B cell (primary cell): ENCODE measurements around the gene PPP2R3A. TPM values are rescaled to one million over a fixed set of nuclear protein-coding genes. Genes with fewer than 3 reads are reported as not detected.

ENCODE experiments used
- ATAC-seq: fragments of 200-7000 bp; cut with Tn5 transposase; one replicate; pipeline ENCODE4 v1.10.0; 2021; ENCODE audit warnings: low read depth, mild to moderate bottlenecking, moderate number of reproducible peaks, moderate library complexity
- CTCF ChIA-PET: fragments of 350-600 bp; sonication (Branson Sonifier 250); formaldehyde crosslinking; loops from one replicate; lab custom pipeline; 2021; ENCODE audit warnings: antibody characterized with exemption, inconsistent platforms; lab: Charles Lee
- POLR2A ChIA-PET: fragments of 350-600 bp; sonication (Branson Sonifier 250); formaldehyde crosslinking; loops from one replicate; lab custom pipeline; 2021; ENCODE audit warnings: antibody characterized with exemption; lab: Charles Lee
- DNase-seq: peaks from one replicate; pipeline ENCODE4 v3.0.0; 2013
- H2AFZ ChIP-seq: 2 replicates; pipeline ENCODE4 v1.6.1; 2012; ENCODE audit warnings: mild to moderate bottlenecking, low read depth, low read length; ENCODE audit not compliant: insufficient read depth, poor library complexity, severe bottlenecking
- H3K27ac ChIP-seq, 2 donors: 1 replicate in 1 of 2; 2 replicates in 1 of 2; pipeline ENCODE4 v1.5.1; 2012 to 2013; ENCODE audit warnings: low read length in 2 of 2, mild to moderate bottlenecking in 2 of 2, moderate library complexity in 1 of 2
- H3K27me3 ChIP-seq, 4 experiments: fragments of 200-600 bp in 1 of 4; sonication (generic) in 1 of 4; replicated peaks in 1 of 4; 1 replicate in 2 of 4; 2 replicates in 2 of 4; pipeline versions ENCODE4 v1.6.1 to v1.7.0; 2013 to 2016; ENCODE audit warnings: low read length in 3 of 4, mild to moderate bottlenecking in 2 of 4, mixed read lengths in 1 of 4, moderate library complexity in 1 of 4; ENCODE audit not compliant: insufficient read depth in 4 of 4, control insufficient read depth in 3 of 4; ENCODE audit errors: control extremely low read depth in 1 of 4
- H3K36me3 ChIP-seq, 2 experiments: replicated peaks in 1 of 2; 1 replicate in 1 of 2; 2 replicates in 1 of 2; pipeline versions ENCODE4 v1.6.1 to v1.7.1; 2013; ENCODE audit warnings: low read length in 1 of 2; ENCODE audit not compliant: insufficient read depth in 2 of 2, control insufficient read depth in 1 of 2; ENCODE audit errors: control extremely low read depth in 1 of 2, extremely low read depth in 1 of 2
- H3K4me1 ChIP-seq, 2 donors: fragments of 200-600 bp in 1 of 2; sonication (generic) in 1 of 2; 1 replicate in 1 of 2; 2 replicates in 1 of 2; pipeline versions ENCODE4 v1.5.1 to v1.6.1; 2013 to 2017; ENCODE audit warnings: low read length in 2 of 2; ENCODE audit not compliant: control insufficient read depth in 2 of 2, insufficient read depth in 2 of 2
- H3K4me2 ChIP-seq: replicated peaks from 2 replicates; pipeline ENCODE3; 2012; ENCODE audit warnings: mild to moderate bottlenecking, low read depth, low read length; ENCODE audit not compliant: poor library complexity, severe bottlenecking
- H3K4me3 ChIP-seq, 5 experiments: fragments of 200-600 bp in 1 of 5; sonication (generic) in 1 of 5; 1 replicate in 3 of 5; 2 replicates in 2 of 5; pipeline versions ENCODE4 v1.5.1 to v1.7.0; 2011 to 2016; ENCODE audit warnings: low read length in 4 of 5, mild to moderate bottlenecking in 4 of 5, low read depth in 2 of 5, control low read depth in 1 of 5, moderate library complexity in 1 of 5; ENCODE audit not compliant: insufficient read depth in 1 of 5; ENCODE audit errors: control extremely low read depth in 1 of 5, extremely low read depth in 1 of 5
- H3K79me2 ChIP-seq: fragments of 200-600 bp; sonication (generic); one replicate; pipeline ENCODE4 v1.6.0; 2016; ENCODE audit warnings: low read length; ENCODE audit not compliant: control insufficient read depth, insufficient read depth
- H3K9ac ChIP-seq: fragments of 200-600 bp; sonication (generic); 2 replicates; pipeline ENCODE4 v1.6.1; 2017; ENCODE audit warnings: mild to moderate bottlenecking, low read length, moderate library complexity
- H3K9me3 ChIP-seq, 3 donors: one replicate each; pipeline versions ENCODE4 v1.6.1 to v1.7.1; 2013; ENCODE audit warnings: low read length in 2 of 3; ENCODE audit not compliant: control insufficient read depth in 2 of 3, insufficient read depth in 1 of 3; ENCODE audit errors: control extremely low read depth in 1 of 3
- H4K20me1 ChIP-seq: 2 replicates; pipeline ENCODE4 v1.6.0; 2012; ENCODE audit warnings: mild to moderate bottlenecking, low read length; ENCODE audit not compliant: insufficient read depth, control insufficient read depth, poor library complexity, severe bottlenecking
- H3K27ac Mint-ChIP-seq: one replicate; pipeline ENCODE4 v1.8.0; 2021; ENCODE audit warnings: mixed read lengths
- H3K27me3 Mint-ChIP-seq: one replicate; pipeline ENCODE4 v1.8.0; 2021; ENCODE audit warnings: mixed read lengths
- H3K4me1 Mint-ChIP-seq: one replicate; pipeline ENCODE4 v1.8.0; 2021; ENCODE audit warnings: mixed read lengths
- H3K4me3 Mint-ChIP-seq: one replicate; pipeline ENCODE4 v1.8.0; 2021; ENCODE audit warnings: mixed read lengths
- H3K9me3 Mint-ChIP-seq: one replicate; pipeline ENCODE4 v1.8.0; 2022; ENCODE audit warnings: mixed read lengths; ENCODE audit not compliant: insufficient read depth
- CTCF ChIP-seq: fragments of 200-600 bp; IDR thresholded peaks from one replicate; pipeline ENCODE4 v1.8.0; 2022; ENCODE audit warnings: antibody characterized with exemption, mild to moderate bottlenecking
- EZH2 ChIP-seq: IDR thresholded peaks from 2 replicates; pipeline ENCODE4 v1.6.1; 2012; ENCODE audit warnings: borderline replicate concordance, low read depth, mild to moderate bottlenecking, moderate library complexity, low read length; ENCODE audit not compliant: insufficient read depth, poor library complexity, severe bottlenecking
- WGBS: methylation state at CpG from one replicate; pipeline ENCODE4 v1.1.5; 2013; ENCODE audit warnings: missing lambda C conversion rate; ENCODE audit not compliant: insufficient coverage; 5-methylcytosine and 5-hydroxymethylcytosine counted together
- intact Hi-C: fragments of 100-400 bp; cut with micrococcal nuclease; formaldehyde crosslinking; loops from one replicate; pipeline ENCODE4 v1.10.0; 2022
- polyA plus RNA-seq: library from polyadenylated mRNA; depleted of rRNA; stranded (reverse); fragments of >200 nt; gene quantifications from 2 replicates; pipeline ENCODE4 v1.2.3, GENCODE V29; 2012
- total RNA-seq, 2 donors: library from RNA; stranded (reverse); fragments of 120-200 nt in 1 of 2; gene quantifications; 1 replicate in 1 of 2; 2 replicates in 1 of 2; pipeline versions ENCODE4 v1.2.3 to v1.2.4, GENCODE V29; 2013 to 2022

The PPP2R3A gene
- total and polyA plus RNA-seq, 2 donors (not counting 1 experiment from before 2014, with no cell fraction given), result 0.03 to 0.22 TPM

DNA sequence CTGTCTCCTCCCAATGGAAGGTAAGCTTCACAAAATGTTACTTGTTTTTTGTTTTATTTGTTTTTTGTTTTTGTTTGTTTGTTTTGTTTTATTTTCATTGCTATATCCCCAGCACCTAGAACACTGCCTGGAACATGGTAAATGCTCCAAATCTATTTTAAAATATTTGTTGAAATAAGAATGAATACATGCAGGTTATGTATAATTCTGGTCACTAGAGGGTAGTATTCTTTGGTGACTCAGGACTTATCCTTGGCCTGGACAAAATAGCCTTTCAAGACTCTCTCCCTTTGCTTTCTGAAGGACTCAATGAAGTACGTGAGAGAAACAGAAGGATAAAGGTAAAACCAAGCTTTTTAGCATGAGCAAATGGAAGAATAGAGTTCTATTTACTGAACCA lies 46.9 kb upstream of the PPP2R3A start:
- H3K27me3 Mint-ChIP-seq, result peaks cover 25% of the 10 kb centered on the region
- no peak overlapping the region for H3K4me3 Mint-ChIP-seq
- Histone ChIP-seq H2AFZ (no peak overlapping the region), H3K27ac (no peak overlapping the region), H3K4me3 (no peak overlapping the region), H3K9ac (no peak overlapping the region), H3K36me3 (no peaks in the 10 kb centered on the region), H3K4me2 (no peak overlapping the region), H3K9me3 (no peaks in the 10 kb centered on the region), H3K79me2 (no peaks in the 10 kb centered on the region), H4K20me1 (no peaks in the 10 kb centered on the region), H3K27me3 (no peaks in the 10 kb centered on the region), H3K4me1 (no peaks in the 10 kb centered on the region)
- no peak overlapping the region for H3K27ac Mint-ChIP-seq
- ChIA-PET CTCF (no interaction called here), POLR2A (no interaction called here)
- TF ChIP-seq EZH2 (no peak), CTCF (no peak)
- intact Hi-C loops, result no loop called here
- no CpG with 5 or more reads among the region's 1 CpG for WGBS
- no peak for DNase-seq
- H3K4me1 Mint-ChIP-seq, result no peaks in the 10 kb centered on the region
- no peaks in the 10 kb centered on the region for H3K9me3 Mint-ChIP-seq
- ATAC-seq, result no peak

- Mint-ChIP-seq H3K4me3 (no peak overlapping the region), H3K27me3 (peaks cover 25% of the 10 kb centered on the region), H3K9me3 (no peaks in the 10 kb centered on the region), H3K4me1 (no peaks in the 10 kb centered on the region), H3K27ac (no peak overlapping the region)
- Histone ChIP-seq H3K9ac (no peak overlapping the region), H4K20me1 (no peaks in the 10 kb centered on the region), H3K4me1 (no peaks in the 10 kb centered on the region), H3K79me2 (no peaks in the 10 kb centered on the region), H2AFZ (no peak overlapping the region), H3K4me2 (no peak overlapping the region), H3K27me3 (no peaks in the 10 kb centered on the region), H3K27ac (no peak overlapping the region), H3K4me3 (no peak overlapping the region), H3K9me3 (no peaks in the 10 kb centered on the region), H3K36me3 (no peaks in the 10 kb centered on the region)
- intact Hi-C loops, result no loop called here
- ChIA-PET POLR2A (no interaction called here), CTCF (no interaction called here)
- WGBS, result 100% methylated on average over 2 of the region's 2 CpGs
- no peak for DNase-seq
- ATAC-seq, result no peak
- no peak for TF ChIP-seq EZH2
- no peak for TF ChIP-seq CTCF
Observed at GRCh38 chr3:135920275-135920674, 45.3 kb upstream of the PPP2R3A start.
